H1 (cell line): ENCODE results near the gene STXBP4. TPM values are rescaled to one million over a fixed set of nuclear protein-coding genes. Genes with fewer than 3 reads are reported as not detected.

ENCODE experiments used
- CTCF ChIA-PET: fragments of 300-600 bp; sonication (Branson Sonifier 250); formaldehyde crosslinking; loops from one replicate; lab custom pipeline; 2021; ENCODE audit not compliant: partially characterized antibody; lab: Charles Lee
- POLR2A ChIA-PET: fragments of 300-600 bp; sonication (Branson Sonifier 250); formaldehyde crosslinking; loops from one replicate; lab custom pipeline; 2021; ENCODE audit warnings: inconsistent platforms; ENCODE audit not compliant: partially characterized antibody; lab: Charles Lee
- DNase-seq, 2 experiments: peaks; one replicate each; pipeline versions ENCODE4 v3.0.0 to v3.0.0-alpha.2; 2010 to 2022; ENCODE audit warnings: low spot score in 2 of 2, low read depth in 1 of 2, mixed read lengths in 1 of 2
- FAIRE-seq: peaks from 2 replicates; lab custom pipeline; 2011; peaks lifted over from hg19 to GRCh38; lab: Jason Lieb, UNC
- H2AFZ ChIP-seq: 2 replicates; pipeline ENCODE4 v1.8.1; 2012; ENCODE audit warnings: low read length, inconsistent platforms
- H2AK5ac ChIP-seq: 2 replicates; pipeline ENCODE4 v1.6.1; 2013; ENCODE audit warnings: low read depth, low read length
- H2BK120ac ChIP-seq: replicated peaks from 2 replicates; pipeline ENCODE3; 2013; ENCODE audit warnings: low read depth, low read length, inconsistent platforms
- H2BK12ac ChIP-seq: 2 replicates; pipeline ENCODE4 v1.6.1; 2013; ENCODE audit warnings: low read depth, low read length
- H2BK15ac ChIP-seq: 2 replicates; pipeline ENCODE4 v1.6.1; 2013; ENCODE audit warnings: low read length
- H2BK20ac ChIP-seq: 2 replicates; pipeline ENCODE4 v1.6.1; 2013; ENCODE audit warnings: low read length
- H2BK5ac ChIP-seq: 2 replicates; pipeline ENCODE4 v1.6.1; 2013; ENCODE audit warnings: low read depth, low read length
- H3K14ac ChIP-seq: 2 replicates; pipeline ENCODE4 v1.6.1; 2013; ENCODE audit warnings: inconsistent platforms; ENCODE audit not compliant: insufficient read length
- H3K18ac ChIP-seq: 2 replicates; pipeline ENCODE4 v1.6.1; 2013; ENCODE audit warnings: low read length; ENCODE audit errors: extremely low read depth
- H3K23ac ChIP-seq: 2 replicates; pipeline ENCODE4 v1.6.1; 2013; ENCODE audit warnings: inconsistent platforms; ENCODE audit not compliant: insufficient read length
- H3K23me2 ChIP-seq: 2 replicates; pipeline ENCODE4 v1.6.1; 2013; ENCODE audit warnings: low read depth, low read length
- H3K27ac ChIP-seq: 2 replicates; pipeline ENCODE4 v1.6.1; 2011; ENCODE audit warnings: low read depth, low read length, inconsistent platforms
- H3K27me3 ChIP-seq, 4 experiments: replicated peaks in 1 of 4; 1 replicate in 1 of 4; 2 replicates in 3 of 4; pipeline versions ENCODE4 v1.6.1 to v1.8.1; 2011 to 2013; ENCODE audit warnings: low read length in 3 of 4, mild to moderate bottlenecking in 3 of 4, inconsistent platforms in 2 of 4, mixed read lengths in 2 of 4, moderate library complexity in 1 of 4; ENCODE audit not compliant: control insufficient read depth in 3 of 4, insufficient read depth in 3 of 4; ENCODE audit errors: extremely low read depth in 1 of 4
- H3K36me3 ChIP-seq, 4 experiments: 2 replicates each; pipeline versions ENCODE4 v1.6.1 to v1.8.1; 2011 to 2013; ENCODE audit warnings: mild to moderate bottlenecking in 4 of 4, low read length in 3 of 4, moderate library complexity in 2 of 4, control low read depth in 1 of 4, inconsistent platforms in 1 of 4; ENCODE audit not compliant: insufficient read depth in 4 of 4, control insufficient read depth in 2 of 4
- H3K4ac ChIP-seq: replicated peaks from 2 replicates; pipeline ENCODE3; 2013; ENCODE audit warnings: low read length, low read depth, mixed read lengths, inconsistent platforms; ENCODE audit not compliant: insufficient read length
- H3K4me1 ChIP-seq, 4 experiments: replicated peaks in 1 of 4; 1 replicate in 1 of 4; 2 replicates in 3 of 4; pipeline versions ENCODE4 v1.6.1 to v1.8.1; 2011 to 2013; ENCODE audit warnings: low read length in 3 of 4, inconsistent platforms in 2 of 4, mixed read lengths in 1 of 4; ENCODE audit not compliant: insufficient read depth in 4 of 4, control insufficient read depth in 3 of 4
- H3K4me2 ChIP-seq, 2 experiments: 2 replicates each; pipeline versions ENCODE4 v1.6.1 to v1.8.1; 2011 to 2013; ENCODE audit warnings: low read depth in 2 of 2, low read length in 2 of 2, control low read depth in 1 of 2, inconsistent platforms in 1 of 2, mild to moderate bottlenecking in 1 of 2; ENCODE audit not compliant: insufficient read depth in 1 of 2
- H3K4me3 ChIP-seq, 4 experiments: fragments of 200-600, 300-600 bp in 1 of 4; sonication (generic), shearing (Covaris generic), sonication (Bioruptor Twin) in 1 of 4; 2 replicates each; pipeline versions ENCODE4 v1.5.1 to v1.8.1; 2011 to 2016; ENCODE audit warnings: low read length in 4 of 4, low read depth in 3 of 4, control low read depth in 2 of 4, inconsistent platforms in 2 of 4, mild to moderate bottlenecking in 2 of 4, mixed read lengths in 1 of 4, moderate library complexity in 1 of 4; ENCODE audit not compliant: insufficient read depth in 2 of 4; ENCODE audit errors: extremely low read depth in 1 of 4
- H3K56ac ChIP-seq: replicated peaks from 2 replicates; pipeline ENCODE3; 2013; ENCODE audit warnings: low read depth, mild to moderate bottlenecking, mixed read lengths, low read length, inconsistent platforms; ENCODE audit not compliant: insufficient read length
- H3K79me1 ChIP-seq: 2 replicates; pipeline ENCODE4 v1.6.1; 2013; ENCODE audit warnings: low read depth, low read length, control low read depth
- H3K79me2 ChIP-seq, 2 experiments: 2 replicates each; pipeline versions ENCODE4 v1.6.1 to v1.8.1; 2012 to 2013; ENCODE audit warnings: low read length in 2 of 2, mild to moderate bottlenecking in 2 of 2, inconsistent platforms in 1 of 2; ENCODE audit not compliant: insufficient read depth in 2 of 2, control insufficient read depth in 1 of 2
- H3K9ac ChIP-seq, 4 experiments: replicated peaks in 1 of 4; 1 replicate in 1 of 4; 2 replicates in 3 of 4; pipeline versions ENCODE4 v1.6.1 to v1.8.1; 2011 to 2013; ENCODE audit warnings: low read depth in 3 of 4, low read length in 3 of 4, control low read depth in 2 of 4, mild to moderate bottlenecking in 2 of 4, moderate library complexity in 2 of 4, inconsistent platforms in 1 of 4; ENCODE audit errors: extremely low read depth in 1 of 4
- H3K9me3 ChIP-seq, 2 experiments: 2 replicates each; pipeline versions ENCODE4 v1.6.1 to v1.8.1; 2012 to 2013; ENCODE audit warnings: mild to moderate bottlenecking in 2 of 2, moderate library complexity in 2 of 2, control low read depth in 1 of 2, inconsistent platforms in 1 of 2, low read depth in 1 of 2, low read length in 1 of 2, mixed read lengths in 1 of 2; ENCODE audit not compliant: insufficient read depth in 2 of 2
- H4K20me1 ChIP-seq, 2 experiments: replicated peaks in 1 of 2; 2 replicates each; pipeline versions ENCODE3 to v1.8.1; 2011 to 2013; ENCODE audit warnings: inconsistent platforms in 2 of 2, low read length in 2 of 2, mild to moderate bottlenecking in 1 of 2; ENCODE audit not compliant: insufficient read depth in 2 of 2, control insufficient read depth in 1 of 2
- H4K5ac ChIP-seq: 2 replicates; pipeline ENCODE4 v1.6.1; 2013; ENCODE audit warnings: low read length, low read depth, mixed read lengths, inconsistent platforms; ENCODE audit not compliant: insufficient read length
- H4K8ac ChIP-seq: 2 replicates; pipeline ENCODE4 v1.8.0; 2013; ENCODE audit warnings: mild to moderate bottlenecking, moderate library complexity, low read length, inconsistent platforms; ENCODE audit not compliant: insufficient read depth; ENCODE audit errors: extremely low read depth
- H4K91ac ChIP-seq: replicated peaks from 2 replicates; pipeline ENCODE3; 2013; ENCODE audit warnings: low read length, mixed read lengths, inconsistent platforms; ENCODE audit not compliant: insufficient read length
- FOSL1 ChIP-seq: IDR thresholded peaks from 2 replicates; pipeline ENCODE4 v1.6.1; 2011; ENCODE audit warnings: mild to moderate bottlenecking, low read depth, low read length, moderate library complexity; ENCODE audit not compliant: insufficient read depth
- GTF2F1 ChIP-seq: IDR thresholded peaks from 2 replicates; pipeline ENCODE4 v1.6.1; 2012; ENCODE audit warnings: low read depth, low read length, improper control_type of control experiment, borderline replicate concordance
- HDAC6 ChIP-seq: IDR thresholded peaks from one replicate; pipeline ENCODE4 v1.7.1; 2012; ENCODE audit warnings: low read depth, mild to moderate bottlenecking, inconsistent platforms, low read length, moderate library complexity
- NRF1 ChIP-seq: IDR thresholded peaks from 2 replicates; pipeline ENCODE4 v1.6.1; 2011; ENCODE audit warnings: mild to moderate bottlenecking, low read depth, low read length, improper control_type of control experiment
- ZNF274 ChIP-seq: IDR thresholded peaks from 2 replicates; pipeline ENCODE4 v1.7.0; 2012; ENCODE audit warnings: low read length, borderline replicate concordance; ENCODE audit errors: extremely low read depth
- polyA plus RNA-seq, 7 experiments: library from polyadenylated mRNA; depleted of rRNA in 3 of 7; stranded (reverse) in 5 of 7; unstranded in 2 of 7; fragments of >200 nt in 5 of 7; fragments of 200-250 nt in 2 of 7; gene quantifications; 1 replicate in 5 of 7; 2 replicates in 1 of 7; 4 replicates in 1 of 7; pipeline versions ENCODE4 v1.2.1 to v1.2.3, GENCODE V29; 2011 to 2013; ENCODE audit warnings: missing spikeins in 2 of 7, mixed read lengths in 2 of 7
- total RNA-seq: library from RNA; stranded (reverse); fragmentation: NEBNext Ultra II Directional; extraction: Animal tissue kit (Norgen Biotek cat#: 25700); gene quantifications from 2 replicates; pipeline ENCODE4 v1.2.1, GENCODE V29; 2021

STXBP4 gene
- total and polyA plus RNA-seq, 2 of the 8 experiments (the other 6 are each of a cell fraction or from before 2014, with no cell fraction given) = 3.2 to 18.5 TPM

- Histone ChIP-seq H3K9ac (no peak overlapping the region), H2BK20ac (no peak overlapping the region), H2BK15ac (no peak overlapping the region), H3K27ac (no peak overlapping the region), H4K20me1 (no peaks in the 10 kb centered on the region), H3K18ac (no peak overlapping the region), H4K5ac (no peak overlapping the region), H3K4me2 (no peak overlapping the region), H3K9me3 (no peaks in the 10 kb centered on the region), H3K14ac (no peak overlapping the region), H3K4me3 (no peak overlapping the region), H2BK5ac (no peak overlapping the region), H3K23me2 (no peaks in the 10 kb centered on the region), H3K56ac (no peak overlapping the region), H2BK12ac (no peak overlapping the region), H2AK5ac (no peak overlapping the region), H3K4ac (no peak overlapping the region), H3K23ac (no peak overlapping the region), H3K27me3 (peaks cover 0 to 2% (median 0%) of the 10 kb centered on the region in 4 experiments; a peak in 1 of 7 replicates), H4K8ac (no peak overlapping the region), H3K36me3 (no peaks in the 10 kb centered on the region), H3K4me1 (no peaks in the 10 kb centered on the region), H2BK120ac (no peak overlapping the region), H4K91ac (no peak overlapping the region), H3K79me2 (no peaks in the 10 kb centered on the region), H2AFZ (no peak overlapping the region), H3K79me1 (no peaks in the 10 kb centered on the region)
- DNase-seq (no peak), FAIRE-seq (no peak)
- CTCF ChIA-PET = interaction anchor here (1.2 to 1.3 kb wide), 2 partner anchors 29 to 87 kb away, joined by 3 read pairs; no protein-coding TSS in a partner anchor
- POLR2A ChIA-PET = no interaction called here
- TF ChIP-seq ZNF274 = no peak
- no peak for TF ChIP-seq NRF1
- no peak for TF ChIP-seq FOSL1
- no peak for TF ChIP-seq GTF2F1
- TF ChIP-seq HDAC6 = no peak
Measured at GRCh38 chr17:55149485-55149884, 180.9 kb downstream of the STXBP4 start.
